Activated CD4-positive, alpha-beta T cell treated with anti-CD3 and anti-CD28 coated beads, Interleukin-10, Interleukin-2, amounts not matched to agents 100 ng/mL and 50 ng/mL, durations not matched to agents 16 hours and 8 hours (primary cell): ENCODE data around the gene MTHFD2L.

Source experiments
- DNase-seq: peaks from one replicate; pipeline ENCODE4 v3.0.0-alpha.2; 2020

MTHFD2L gene

GRCh38 chr4:74344031-74344430 lies 186.1 kb downstream of the MTHFD2L start:
- no peak for DNase-seq
